ENCODE results near the gene RPL38. TPM values are rescaled to one million over a fixed set of nuclear protein-coding genes. Genes with fewer than 3 reads are reported as not detected.

Gene RPL38
- total RNA-seq, 2 experiments from 2014 or later: 1,460 to 1,580 TPM

DNA sequence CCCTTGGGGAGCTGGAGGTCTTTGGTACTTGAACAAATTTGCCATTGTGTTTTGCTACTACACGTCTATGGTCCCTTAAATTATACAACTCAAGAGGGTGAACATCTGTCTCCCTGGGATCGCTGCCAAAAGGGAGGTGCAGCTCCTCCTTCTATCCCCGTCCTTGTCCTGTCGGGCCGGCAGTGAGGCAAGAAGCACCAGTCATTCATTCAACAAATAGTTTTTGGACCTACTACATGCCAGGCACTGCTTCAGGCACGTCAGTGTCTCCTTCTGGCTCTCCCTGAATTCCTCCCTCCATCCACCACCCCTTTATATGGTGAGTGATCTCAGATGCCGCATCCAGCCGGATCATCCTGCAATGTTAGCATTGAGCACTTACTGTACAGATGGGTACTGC lies 2.2 kb upstream of the RPL38 start:
- CTCF ChIA-PET: interaction anchor here (1.1 to 3.6 kb wide), 6 partner anchors 11 to 160 kb away, joined by 5 to 25 read pairs (median 14); partner anchors contain the start of genes BTBD17 and TTYH2
- peaks cover 26% of the 10 kb centered on the region for H3K4me1 Mint-ChIP-seq (ENCODE audit: low read depth)
- no peak overlapping the region for H3K4me3 Mint-ChIP-seq
- H3K9me3 Mint-ChIP-seq: no peaks in the 10 kb centered on the region
- POLR2A ChIA-PET: no interaction called here
- no peak for DNase-seq
- H3K27me3 Mint-ChIP-seq: peaks cover 20% of the 10 kb centered on the region
- no peak overlapping the region for H3K27ac Mint-ChIP-seq
- H3K36me3 Mint-ChIP-seq: peaks cover 28% of the 10 kb centered on the region
- intact Hi-C loops (cut with micrococcal nuclease): no loop called here

GRCh38 chr17:74201948-74202347 lies 1.5 kb upstream of the RPL38 start:
- CTCF ChIA-PET: interaction anchor here (0.8 to 3.6 kb wide), 4 partner anchors 10 to 160 kb away, joined by 4 to 19 read pairs (median 10); partner anchors contain the start of genes BTBD17 and TTYH2
- H3K27me3 Mint-ChIP-seq: peaks cover 19% of the 10 kb centered on the region
- DNase-seq: no peak
- H3K9me3 Mint-ChIP-seq: no peaks in the 10 kb centered on the region
- H3K4me1 Mint-ChIP-seq (ENCODE audit: low read depth): peaks cover 30% of the 10 kb centered on the region
- intact Hi-C loops (cut with micrococcal nuclease): no loop called here
- H3K36me3 Mint-ChIP-seq: peaks cover 32% of the 10 kb centered on the region
- POLR2A ChIA-PET: no interaction called here
- no peak overlapping the region for H3K4me3 Mint-ChIP-seq
- H3K27ac Mint-ChIP-seq: no peak overlapping the region

DNA sequence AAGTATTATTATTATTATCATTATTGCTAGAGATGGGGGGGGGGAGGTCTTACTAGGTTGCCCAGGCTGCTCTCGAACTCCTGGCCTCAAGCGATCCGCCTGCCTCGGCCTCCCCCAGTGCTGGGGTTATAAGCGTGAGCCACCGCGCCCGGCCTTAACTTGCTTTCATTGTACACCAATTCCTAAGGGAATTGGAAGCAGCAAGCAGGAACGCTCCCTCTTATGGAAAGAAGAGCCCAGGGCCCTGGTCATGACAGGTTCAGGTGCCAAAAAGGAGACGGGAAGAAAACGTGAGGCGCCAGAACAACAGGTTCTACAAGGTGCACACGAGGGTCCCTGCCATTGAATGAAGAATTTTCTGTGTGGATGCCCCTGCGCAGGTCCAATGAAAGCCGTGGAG lies 540 bp upstream of the RPL38 start:
- peaks cover 38% of the 10 kb centered on the region for H3K4me1 Mint-ChIP-seq (ENCODE audit: low read depth)
- no peaks in the 10 kb centered on the region for H3K9me3 Mint-ChIP-seq
- intact Hi-C loops (cut with micrococcal nuclease): loop anchor here (1.0 kb wide), 1 partner anchor 10 kb away; the partner anchor contains the start of gene TTYH2
- H3K27me3 Mint-ChIP-seq: peaks cover 14% of the 10 kb centered on the region
- H3K27ac Mint-ChIP-seq: peak overlapping the region; percentile 99
- peak overlapping the region; percentile 100 for H3K4me3 Mint-ChIP-seq
- H3K36me3 Mint-ChIP-seq: peaks cover 36% of the 10 kb centered on the region
- DNase-seq: no peak
- ChIA-PET POLR2A (interaction anchor here (0.7 to 2.3 kb wide), 5 partner anchors 8 to 176 kb away, joined by 3 to 13 read pairs (median 3); partner anchors contain the start of gene TTYH2), CTCF (interaction anchor here (1.0 to 3.6 kb wide), 9 partner anchors 9 to 971 kb away, joined by 3 to 19 read pairs (median 4); partner anchors contain the start of genes BTBD17 and TTYH2)

DNA sequence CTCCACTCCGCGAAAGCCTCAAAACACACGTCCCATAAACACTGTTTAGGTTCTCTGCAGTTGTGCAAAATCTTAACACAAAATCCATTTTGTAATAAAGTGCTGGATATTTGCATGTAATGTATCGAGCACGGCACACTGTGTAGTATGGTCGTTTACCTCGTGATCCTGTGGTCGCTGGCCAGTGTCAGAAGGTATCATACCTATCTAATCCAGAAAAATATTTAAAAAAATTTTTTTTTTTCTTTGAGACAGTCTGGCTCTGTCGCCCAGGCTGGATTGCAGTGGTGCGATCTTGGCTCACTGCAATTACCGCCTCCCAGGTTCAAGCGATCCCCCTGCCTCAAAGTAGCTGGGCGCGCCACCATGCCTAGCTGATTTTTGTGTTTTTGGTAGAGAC lies 996 bp downstream of the RPL38 start:
- intact Hi-C loops (cut with micrococcal nuclease): no loop called here
- peaks cover 48% of the 10 kb centered on the region for H3K4me1 Mint-ChIP-seq (ENCODE audit: low read depth)
- H3K27me3 Mint-ChIP-seq: peaks cover 11% of the 10 kb centered on the region
- CTCF ChIA-PET: interaction anchor here (1.4 to 3.6 kb wide), 2 partner anchors 8 to 11 kb away, joined by 3 to 19 read pairs; partner anchors contain the start of gene TTYH2
- H3K27ac Mint-ChIP-seq: peak overlapping the region; percentile 99
- POLR2A ChIA-PET: interaction anchor here (1.0 to 2.3 kb wide), 2 partner anchors 9 to 78 kb away, joined by 3 to 13 read pairs; partner anchors contain the start of gene TTYH2
- DNase-seq: no peak
- H3K36me3 Mint-ChIP-seq: peaks cover 48% of the 10 kb centered on the region
- peak overlapping the region; percentile 100 for H3K4me3 Mint-ChIP-seq
- no peaks in the 10 kb centered on the region for H3K9me3 Mint-ChIP-seq

- CTCF ChIA-PET: interaction anchor here (1.0 to 1.4 kb wide), 2 partner anchors 10 to 96 kb away, joined by 3 read pairs; no protein-coding TSS in a partner anchor
- intact Hi-C loops (cut with micrococcal nuclease): no loop called here
- POLR2A ChIA-PET: interaction anchor here (2.3 kb wide), 1 partner anchor 8 kb away, joined by 13 read pairs; the partner anchor contains the start of gene TTYH2
Observed at GRCh38 chr17:74205274-74205673, 1.8 kb downstream of the RPL38 start.

GRCh38 chr17:74206332-74206818 lies 2.9 kb downstream of the RPL38 start:
- Mint-ChIP-seq H3K36me3 (peaks cover 56% of the 10 kb centered on the region), H3K9me3 (no peaks in the 10 kb centered on the region), H3K27ac (peak overlapping the region; percentile 87), H3K27me3 (peaks cover 4% of the 10 kb centered on the region), H3K4me1 (ENCODE audit: low read depth) (peaks cover 64% of the 10 kb centered on the region), H3K4me3 (peak overlapping the region; percentile 70)
- ChIA-PET POLR2A (interaction anchor here (0.6 kb wide), 1 partner anchor 262 kb away, joined by 3 read pairs; no protein-coding TSS in a partner anchor), CTCF (interaction anchor here (1.0 kb wide), 1 partner anchor 95 kb away, joined by 3 read pairs; no protein-coding TSS in a partner anchor)
- DNase-seq: no peak
- intact Hi-C loops (cut with micrococcal nuclease): no loop called here

More at GRCh38 chr17:74205274-74205673, 1.8 kb downstream of the RPL38 start:
- no peaks in the 10 kb centered on the region for H3K9me3 Mint-ChIP-seq
- H3K36me3 Mint-ChIP-seq: peaks cover 52% of the 10 kb centered on the region
- peaks cover 53% of the 10 kb centered on the region for H3K4me1 Mint-ChIP-seq (ENCODE audit: low read depth)
- H3K27ac Mint-ChIP-seq: peak overlapping the region; percentile 87
- DNase-seq: no peak
- H3K4me3 Mint-ChIP-seq: peak overlapping the region; percentile 100
- H3K27me3 Mint-ChIP-seq: peaks cover 8% of the 10 kb centered on the region

DNA sequence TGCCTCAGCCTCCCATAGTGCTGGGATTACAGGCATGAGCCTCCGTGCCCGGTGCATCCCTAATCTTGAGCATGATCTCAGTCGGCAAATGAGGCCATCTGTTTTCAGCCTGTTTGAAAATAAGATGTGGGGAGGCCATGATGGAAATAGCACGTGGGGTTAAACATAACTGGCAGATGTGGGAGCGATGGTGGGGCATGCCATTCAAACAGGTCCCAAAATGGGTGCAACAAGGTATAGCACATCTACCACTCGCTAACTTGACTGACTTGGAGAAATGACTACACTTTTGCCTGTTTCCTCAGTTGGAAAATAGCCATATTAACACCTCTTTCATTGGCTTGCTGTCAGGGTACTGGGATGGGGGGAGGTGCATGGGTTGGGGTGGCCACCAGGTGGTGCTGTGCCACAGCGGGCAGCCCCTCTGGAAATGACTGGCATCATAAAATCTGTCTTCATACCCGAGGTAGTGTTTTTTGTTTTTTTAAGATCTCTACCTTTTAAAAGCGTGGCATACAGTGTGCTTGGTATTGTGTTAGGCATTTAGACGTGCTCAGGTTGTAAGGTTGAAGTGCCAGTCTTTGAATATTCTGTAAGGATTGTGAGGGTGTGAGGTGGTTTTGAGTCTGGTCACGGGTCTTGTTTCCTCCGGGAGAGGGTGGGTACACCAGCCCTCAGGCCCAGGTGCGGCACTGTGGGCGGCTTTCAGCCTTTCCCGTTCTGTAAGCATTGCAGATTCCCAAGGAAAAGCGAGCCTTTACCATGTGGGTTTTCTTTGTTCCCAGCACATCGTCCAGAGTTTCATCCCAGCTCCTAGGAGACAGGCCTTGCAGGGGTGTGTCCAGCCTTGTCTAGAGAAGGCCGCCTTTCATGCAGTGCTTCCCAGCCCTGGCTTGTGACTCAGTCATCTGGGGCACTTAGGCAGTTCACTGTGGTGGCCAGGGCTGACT lies 7.0 kb downstream of the RPL38 start:
- H3K4me3 Mint-ChIP-seq: peak overlapping the region; percentile 47
- peaks cover 81% of the 10 kb centered on the region for H3K4me1 Mint-ChIP-seq (ENCODE audit: low read depth)
- H3K27ac Mint-ChIP-seq: peak overlapping the region; percentile 77
- intact Hi-C loops (cut with micrococcal nuclease): loop anchor here (1.0 to 10.0 kb wide), 4 partner anchors 72 to 534 kb away; partner anchors contain the start of gene NHERF1
- ChIA-PET POLR2A (no interaction called here), CTCF (interaction anchor here (0.7 to 3.7 kb wide), 7 partner anchors 8 to 244 kb away, joined by 3 to 37 read pairs (median 5); partner anchors contain the start of genes BTBD17 and RPL38)
- H3K27me3 Mint-ChIP-seq: no peaks in the 10 kb centered on the region
- H3K9me3 Mint-ChIP-seq: no peaks in the 10 kb centered on the region
- H3K36me3 Mint-ChIP-seq: peaks cover 38% of the 10 kb centered on the region
- peak; percentile 90 for DNase-seq

DNA sequence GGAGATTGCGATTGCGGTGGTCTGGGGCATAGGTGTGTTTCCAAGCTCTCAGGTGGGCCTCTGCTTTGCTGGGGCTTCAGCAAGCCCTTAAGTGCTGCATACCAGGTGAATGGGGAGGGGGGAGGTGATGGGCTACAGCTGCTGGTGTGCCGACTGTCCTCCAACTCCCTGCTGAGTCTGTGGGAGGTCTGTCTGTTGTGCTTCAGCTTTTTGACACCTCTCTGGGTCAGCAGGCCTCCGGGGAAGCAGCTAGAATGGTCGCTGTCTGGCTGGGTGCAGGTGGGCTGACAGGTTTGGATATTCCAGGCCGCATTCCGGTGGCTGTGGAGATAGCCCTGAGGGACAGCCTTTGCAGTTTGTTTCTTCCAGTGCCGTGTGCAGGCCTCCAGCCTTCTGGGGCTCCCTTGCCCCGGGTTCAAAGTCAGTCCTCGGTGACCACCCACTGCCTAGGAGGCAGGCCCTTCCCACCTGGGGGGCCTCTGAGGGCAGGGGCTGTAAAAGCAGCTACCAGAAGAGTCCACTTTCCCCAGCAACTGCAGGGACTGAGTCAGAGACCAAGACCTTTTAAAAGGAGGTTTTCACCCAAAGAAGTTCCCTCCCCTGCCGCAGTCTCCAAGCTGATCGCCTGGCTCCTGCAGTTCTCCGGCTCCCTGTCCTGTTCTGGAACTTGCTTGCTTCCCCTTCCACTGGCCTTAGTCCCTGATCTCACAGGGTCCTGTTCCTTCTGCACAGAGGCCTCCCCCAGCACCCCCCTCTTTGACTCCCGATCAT lies 7.8 kb downstream of the RPL38 start:
- CTCF ChIA-PET: interaction anchor here (0.6 to 3.7 kb wide), 8 partner anchors 8 to 243 kb away, joined by 3 to 37 read pairs (median 4); partner anchors contain the start of genes BTBD17 and RPL38
- POLR2A ChIA-PET: no interaction called here

DNA sequence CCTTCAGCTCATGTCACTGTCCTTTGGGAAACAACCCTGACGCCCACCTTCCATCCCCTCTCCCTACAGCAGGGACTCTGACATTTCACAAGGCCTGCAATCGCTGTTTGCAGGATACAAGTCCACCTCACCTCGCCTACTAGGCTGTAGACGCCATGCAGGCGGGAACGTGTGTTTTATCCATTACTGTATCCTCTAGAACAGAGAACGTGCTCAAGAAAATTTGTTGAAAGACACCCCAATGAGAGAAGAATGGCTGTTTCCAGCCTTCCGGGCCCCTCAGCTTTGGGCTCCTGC lies 8.4 kb downstream of the RPL38 start:
- H3K9me3 Mint-ChIP-seq: no peaks in the 10 kb centered on the region
- ChIA-PET POLR2A (no interaction called here), CTCF (interaction anchor here (1.0 to 3.7 kb wide), 5 partner anchors 9 to 242 kb away, joined by 4 to 37 read pairs (median 5); partner anchors contain the start of gene RPL38)
- intact Hi-C loops (cut with micrococcal nuclease): loop anchor here (10.0 kb wide), 1 partner anchor 533 kb away; the partner anchor contains the start of gene NHERF1
- DNase-seq: no peak
- H3K4me1 Mint-ChIP-seq (ENCODE audit: low read depth): peaks cover 78% of the 10 kb centered on the region
- peaks cover 30% of the 10 kb centered on the region for H3K36me3 Mint-ChIP-seq
- H3K27ac Mint-ChIP-seq: peak overlapping the region; percentile 28
- peak overlapping the region; percentile 74 for H3K4me3 Mint-ChIP-seq
- no peaks in the 10 kb centered on the region for H3K27me3 Mint-ChIP-seq

More for the DNA sequence above, 7.8 kb downstream of the RPL38 start:
- H3K4me3 Mint-ChIP-seq: peak overlapping the region; percentile 74
- no peaks in the 10 kb centered on the region for H3K9me3 Mint-ChIP-seq
- peaks cover 32% of the 10 kb centered on the region for H3K36me3 Mint-ChIP-seq
- H3K4me1 Mint-ChIP-seq (ENCODE audit: low read depth): peaks cover 79% of the 10 kb centered on the region
- peak overlapping the region; percentile 28 for H3K27ac Mint-ChIP-seq
- intact Hi-C loops (cut with micrococcal nuclease): loop anchor here (10.0 kb wide), 1 partner anchor 533 kb away; the partner anchor contains the start of gene NHERF1
- H3K27me3 Mint-ChIP-seq: no peaks in the 10 kb centered on the region
- DNase-seq: no peak

DNA sequence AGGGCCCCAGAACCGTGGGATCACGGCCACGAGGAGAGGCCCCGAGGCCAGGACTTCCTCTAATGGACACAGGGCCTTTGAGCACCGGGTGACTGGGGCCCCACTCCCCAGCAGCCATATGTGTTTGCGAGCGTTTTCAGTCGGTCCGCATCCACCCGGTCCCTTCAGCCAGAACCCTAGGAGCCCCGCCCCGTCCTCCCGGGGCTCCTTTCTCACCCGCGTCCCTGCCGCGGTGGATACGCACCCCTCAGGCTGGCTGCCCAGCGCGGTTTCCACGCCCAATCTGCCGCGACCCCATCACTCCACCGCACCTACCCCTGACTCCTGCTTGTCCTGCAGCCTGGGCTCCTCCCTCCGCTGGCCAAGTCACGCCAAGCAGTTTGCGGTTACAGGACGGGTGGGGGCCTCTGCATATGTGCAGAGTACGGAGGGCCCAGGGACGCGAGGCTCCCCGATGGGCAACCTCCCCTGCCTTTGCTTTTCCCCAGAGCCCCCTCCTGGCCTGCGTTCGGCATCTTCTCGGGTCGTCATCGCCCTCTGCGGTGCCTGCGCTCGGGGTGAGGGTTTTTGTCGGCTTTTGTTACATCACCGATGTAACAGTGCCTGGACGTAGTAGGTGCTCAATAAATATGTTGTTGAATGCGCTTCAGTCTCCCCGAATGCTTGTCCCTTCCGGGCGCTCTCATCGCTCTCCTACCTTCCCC lies 8.9 kb downstream of the RPL38 start:
- intact Hi-C loops (cut with micrococcal nuclease): loop anchor here (10.0 kb wide), 1 partner anchor 532 kb away; the partner anchor contains the start of gene NHERF1
- DNase-seq: peak; percentile 35
- peak overlapping the region; percentile 74 for H3K4me3 Mint-ChIP-seq
- ChIA-PET CTCF (interaction anchor here (0.9 to 3.7 kb wide), 13 partner anchors 9 to 242 kb away, joined by 3 to 37 read pairs (median 5); partner anchors contain the start of gene RPL38), POLR2A (interaction anchor here (1.5 kb wide), 1 partner anchor 8 kb away, joined by 13 read pairs; the partner anchor contains the start of gene RPL38)
- peaks cover 74% of the 10 kb centered on the region for H3K4me1 Mint-ChIP-seq (ENCODE audit: low read depth)
- H3K27ac Mint-ChIP-seq: peak overlapping the region; percentile 36
- H3K27me3 Mint-ChIP-seq: no peaks in the 10 kb centered on the region
- H3K9me3 Mint-ChIP-seq: no peaks in the 10 kb centered on the region
- peaks cover 29% of the 10 kb centered on the region for H3K36me3 Mint-ChIP-seq

All from activated CD4-positive, alpha-beta memory T cell treated with anti-CD3 and anti-CD28 coated beads for 36 hours (primary cell).